WTC11 (cell line): ENCODE results near the gene GUCA2B. TPM values are rescaled to one million over a fixed set of nuclear protein-coding genes. Genes with fewer than 3 reads are reported as not detected.

Experiments
- ATAC-seq: fragments of 200-7000 bp; cut with Tn5 transposase; 2 replicates; pipeline ENCODE4 v1.10.0; 2021; ENCODE audit warnings: mild to moderate bottlenecking, moderate library complexity
- CTCF ChIA-PET: fragments of 300-600 bp; sonication (Branson Sonifier 250); formaldehyde crosslinking; loops from one replicate; lab custom pipeline; 2021; ENCODE audit warnings: antibody characterized with exemption; lab: Charles Lee
- POLR2A ChIA-PET: fragments of 350-600 bp; sonication (Branson Sonifier 250); formaldehyde crosslinking; loops from one replicate; lab custom pipeline; 2021; ENCODE audit warnings: antibody characterized with exemption; lab: Charles Lee
- DNase-seq: peaks from one replicate; pipeline ENCODE4 v3.0.0; 2021; ENCODE audit warnings: low spot score
- H3K27ac Mint-ChIP-seq: 2 replicates; pipeline ENCODE4 v1.8.0; 2021; ENCODE audit warnings: mixed read lengths
- H3K27me3 Mint-ChIP-seq: 2 replicates; pipeline ENCODE4 v1.8.0; 2021; ENCODE audit warnings: low read depth, mild to moderate bottlenecking, moderate library complexity, mixed read lengths
- H3K36me3 Mint-ChIP-seq: 2 replicates; pipeline ENCODE4 v1.8.0; 2021; ENCODE audit warnings: mixed read lengths
- H3K4me1 Mint-ChIP-seq: 2 replicates; pipeline ENCODE4 v1.8.0; 2022; ENCODE audit warnings: mixed read lengths
- H3K4me3 Mint-ChIP-seq: 2 replicates; pipeline ENCODE4 v1.8.0; 2021; ENCODE audit warnings: mild to moderate bottlenecking, moderate library complexity, mixed read lengths
- H3K9me3 Mint-ChIP-seq: 2 replicates; pipeline ENCODE4 v1.8.0; 2021; ENCODE audit warnings: mixed read lengths
- CBFB ChIP-seq: sonication (generic); formaldehyde crosslinking; IDR thresholded peaks from 2 replicates; pipeline ENCODE4 v1.8.1; 2022; ENCODE audit warnings: mild to moderate bottlenecking, low read depth, missing genetic modification reagents
- CDX4 ChIP-seq: fragments of 250-450 bp; sonication (Bioruptor Pico); IDR thresholded peaks from 2 replicates; pipeline ENCODE4 v1.9.0; 2021; ENCODE audit warnings: moderate library complexity, mild to moderate bottlenecking, inconsistent platforms, borderline replicate concordance
- E2F4 ChIP-seq: sonication (generic); formaldehyde crosslinking; IDR thresholded peaks from 2 replicates; pipeline ENCODE4 v1.8.1; 2022; ENCODE audit warnings: low read depth, mild to moderate bottlenecking, moderate library complexity, missing genetic modification reagents, borderline replicate concordance
- E2F5 ChIP-seq: sonication (generic); formaldehyde crosslinking; IDR thresholded peaks from 2 replicates; pipeline ENCODE4 v1.8.1; 2022; ENCODE audit warnings: mild to moderate bottlenecking, moderate library complexity, missing genetic modification reagents
- ELF4 ChIP-seq: sonication (generic); formaldehyde crosslinking; IDR thresholded peaks from 2 replicates; pipeline ENCODE4 v1.8.1; 2022; ENCODE audit warnings: low read depth, mild to moderate bottlenecking, moderate library complexity, missing genetic modification reagents
- ETV6 ChIP-seq: sonication (generic); formaldehyde crosslinking; IDR thresholded peaks from 2 replicates; pipeline ENCODE4 v1.8.1; 2022; ENCODE audit warnings: mild to moderate bottlenecking, missing genetic modification reagents
- FOXJ3 ChIP-seq: sonication (generic); formaldehyde crosslinking; IDR thresholded peaks from 2 replicates; pipeline ENCODE4 v1.9.0; 2021; ENCODE audit warnings: missing genetic modification reagents, mild to moderate bottlenecking, borderline replicate concordance
- GABPB1 ChIP-seq: sonication (generic); formaldehyde crosslinking; IDR thresholded peaks from 2 replicates; pipeline ENCODE4 v1.8.1; 2023; ENCODE audit warnings: mild to moderate bottlenecking, missing genetic modification reagents
- GTF2I ChIP-seq: fragments of 250-450 bp; sonication (Bioruptor Pico); conservative IDR thresholded peaks from 2 replicates; pipeline ENCODE4 v1.4.0; 2021; ENCODE audit warnings: mild to moderate bottlenecking
- IRF1 ChIP-seq: sonication (generic); formaldehyde crosslinking; IDR thresholded peaks from 2 replicates; pipeline ENCODE4 v1.8.0; 2023; ENCODE audit warnings: missing genetic modification reagents
- OVOL2 ChIP-seq: fragments of 250-450 bp; sonication (Bioruptor Pico); IDR thresholded peaks from 2 replicates; pipeline ENCODE4 v1.9.0; 2021; ENCODE audit warnings: mild to moderate bottlenecking, borderline replicate concordance
- PRRX2 ChIP-seq: fragments of 250-450 bp; sonication (Bioruptor Pico); IDR thresholded peaks from 2 replicates; pipeline ENCODE4 v1.8.0; 2021; ENCODE audit warnings: mild to moderate bottlenecking
- SOX15 ChIP-seq: fragments of 250-450 bp; sonication (Bioruptor Pico); IDR thresholded peaks from 2 replicates; pipeline ENCODE4 v1.9.0; 2021; ENCODE audit warnings: mild to moderate bottlenecking
- SP1 ChIP-seq: sonication (generic); formaldehyde crosslinking; conservative IDR thresholded peaks from 2 replicates; pipeline ENCODE4 v1.8.1; 2022; ENCODE audit warnings: missing genetic modification reagents
- STAT6 ChIP-seq: sonication (generic); formaldehyde crosslinking; conservative IDR thresholded peaks from 2 replicates; pipeline ENCODE4 v1.8.1; 2023; ENCODE audit warnings: mild to moderate bottlenecking, low read depth, missing genetic modification reagents, moderate library complexity
- TP53 ChIP-seq: sonication (generic); formaldehyde crosslinking; IDR thresholded peaks from 2 replicates; pipeline ENCODE4 v1.8.1; 2023; ENCODE audit warnings: mild to moderate bottlenecking, missing genetic modification reagents
- ZMAT4 ChIP-seq: fragments of 250-450 bp; sonication (Bioruptor Pico); IDR thresholded peaks from 2 replicates; pipeline ENCODE4 v1.9.0; 2021; ENCODE audit warnings: mild to moderate bottlenecking
- ZNF425 ChIP-seq: fragments of 250-450 bp; sonication (Bioruptor Pico); conservative IDR thresholded peaks from 2 replicates; pipeline ENCODE4 v1.9.0; 2021; ENCODE audit warnings: mild to moderate bottlenecking
- total RNA-seq: library from RNA; stranded (reverse); gene quantifications from 3 replicates; pipeline ENCODE4 v1.2.3, GENCODE V29; 2021

The GUCA2B gene
- total RNA-seq, 1 experiment from 2014 or later: not detected

GRCh38 chr1:42122408-42122807 is 30.8 kb upstream of the GUCA2B start:
- no peaks in the 10 kb centered on the region for H3K36me3 Mint-ChIP-seq
- DNase-seq (no peak), ATAC-seq (no peak)
- ChIA-PET POLR2A (no interaction called here), CTCF (no interaction called here)
- TF ChIP-seq ZMAT4 (no peak), ZNF425 (no peak), TP53 (CRISPR knock-in tag) (no peak), CDX4 (CRISPR knock-in tag) (no peak), IRF1 (CRISPR knock-in tag) (no peak), E2F5 (CRISPR knock-in tag) (no peak), CBFB (CRISPR knock-in tag) (no peak), E2F4 (CRISPR knock-in tag) (no peak), OVOL2 (CRISPR knock-in tag) (no peak), SOX15 (CRISPR knock-in tag) (no peak), STAT6 (CRISPR knock-in tag) (no peak)
- no peaks in the 10 kb centered on the region; the same call in 1 of the 2 replicates for H3K27me3 Mint-ChIP-seq
- H3K4me1 Mint-ChIP-seq: peaks cover 3% of the 10 kb centered on the region
- no peak overlapping the region for H3K4me3 Mint-ChIP-seq
- peaks cover 27% of the 10 kb centered on the region for H3K9me3 Mint-ChIP-seq
- H3K27ac Mint-ChIP-seq: no peak overlapping the region

GRCh38 chr1:42125552-42125951 is 27.7 kb upstream of the GUCA2B start:
- H3K27ac Mint-ChIP-seq: no peak overlapping the region
- POLR2A ChIA-PET: no interaction called here
- ATAC-seq (no peak), DNase-seq (no peak)
- H3K4me3 Mint-ChIP-seq: no peak overlapping the region
- TF ChIP-seq ZMAT4 (no peak), FOXJ3 (no peak), ETV6 (no peak), ELF4 (CRISPR knock-in tag) (no peak), GABPB1 (CRISPR knock-in tag) (no peak), PRRX2 (CRISPR knock-in tag) (no peak), E2F5 (CRISPR knock-in tag) (no peak), SP1 (CRISPR knock-in tag) (no peak), GTF2I (no peak)
- no peaks in the 10 kb centered on the region for H3K36me3 Mint-ChIP-seq
- H3K4me1 Mint-ChIP-seq: no peaks in the 10 kb centered on the region
- H3K9me3 Mint-ChIP-seq: peaks cover 27% of the 10 kb centered on the region
- H3K27me3 Mint-ChIP-seq: no peaks in the 10 kb centered on the region; the same call in 1 of the 2 replicates
- CTCF ChIA-PET: interaction anchor here (1.0 kb wide), 1 partner anchor 314 kb away, joined by 3 read pairs; no protein-coding TSS in a partner anchor
